ENCODE measurements around the gene KLHDC8A. TPM values are rescaled to one million over a fixed set of nuclear protein-coding genes. Genes with fewer than 3 reads are reported as not detected.
"Not testable (repeated sequence)": the region's sequence is repeated elsewhere in the genome, so short reads cannot be mapped to it uniquely, and the experiment has no call there.

Gene KLHDC8A
- total RNA-seq, 4 donors from 2014 or later: not detected

GRCh38 chr1:205301842-205302588 is 54.7 kb downstream of the KLHDC8A start:
- H3K4me3 ChIP-seq: no peak overlapping the region
- H3K4me1 ChIP-seq: no peaks in the 10 kb centered on the region
- peaks cover 0 to 5% of the 10 kb centered on the region in 2 donors for H3K36me3 ChIP-seq
- intact Hi-C loops (cut with DNase I; ENCODE audit: low total_unique reads): no loop called here
- no peak for ATAC-seq
- TF ChIP-seq POLR2A (IDR thresholded peaks at IDR 0.05) (no peak), CTCF (IDR thresholded peaks at IDR 0.05 in 4 of 5, conservative IDR thresholded peaks at IDR 0.05 in 1 of 5) (no peak)
- in situ Hi-C loops (cut with MboI; ENCODE audit: low sequenced_read_pairs in 4 of 4): no loop called here
- no peaks in the 10 kb centered on the region for H3K27me3 ChIP-seq
- H3K9me3 ChIP-seq: no peaks in the 10 kb centered on the region
- DNase-seq: no peak
- H3K27ac ChIP-seq: no peak overlapping the region

- H3K36me3 ChIP-seq: peaks cover 0 to 5% of the 10 kb centered on the region in 2 donors
- no peak for DNase-seq
- in situ Hi-C loops (cut with MboI; ENCODE audit: low sequenced_read_pairs in 4 of 4): no loop called here
Measured at GRCh38 chr1:205301205-205301821, 55.4 kb downstream of the KLHDC8A start.

GRCh38 chr1:205300149-205300548 is 56.6 kb downstream of the KLHDC8A start:
- in situ Hi-C loops (cut with MboI; ENCODE audit: low sequenced_read_pairs in 4 of 4): no loop called here
- DNase-seq: no peak
- Histone ChIP-seq H3K36me3 (peaks cover 0 to 5% of the 10 kb centered on the region in 2 donors), H3K27me3 (no peaks in the 10 kb centered on the region), H3K4me3 (no peak overlapping the region), H3K27ac (no peak overlapping the region), H3K4me1 (no peaks in the 10 kb centered on the region), H3K9me3 (no peaks in the 10 kb centered on the region)
- no peak for ATAC-seq
- intact Hi-C loops (cut with DNase I; ENCODE audit: low total_unique reads): no loop called here
- TF ChIP-seq POLR2A (IDR thresholded peaks at IDR 0.05): no peak
- TF ChIP-seq CTCF (IDR thresholded peaks at IDR 0.05 in 4 of 5, conservative IDR thresholded peaks at IDR 0.05 in 1 of 5): no peak

More at GRCh38 chr1:205301205-205301821, 55.4 kb downstream of the KLHDC8A start:
- no peaks in the 10 kb centered on the region for H3K9me3 ChIP-seq
- intact Hi-C loops (cut with DNase I; ENCODE audit: low total_unique reads): no loop called here
- TF ChIP-seq POLR2A (IDR thresholded peaks at IDR 0.05) (no peak), CTCF (IDR thresholded peaks at IDR 0.05 in 4 of 5, conservative IDR thresholded peaks at IDR 0.05 in 1 of 5) (no peak)
- no peak for ATAC-seq
- H3K4me3 ChIP-seq: no peak overlapping the region
- H3K4me1 ChIP-seq: no peaks in the 10 kb centered on the region
- H3K27me3 ChIP-seq: no peaks in the 10 kb centered on the region
- no peak overlapping the region for H3K27ac ChIP-seq

GRCh38 chr1:205298191-205298994 is 58.3 kb downstream of the KLHDC8A start:
- TF ChIP-seq POLR2A (IDR thresholded peaks at IDR 0.05): no peak
- no peak for TF ChIP-seq CTCF (IDR thresholded peaks at IDR 0.05 in 4 of 5, conservative IDR thresholded peaks at IDR 0.05 in 1 of 5)
- DNase-seq (no peak), ATAC-seq (no peak)
- no peaks in the 10 kb centered on the region for H3K9me3 ChIP-seq
- intact Hi-C loops (cut with DNase I; ENCODE audit: low total_unique reads) (no loop called here), in situ Hi-C loops (cut with MboI; ENCODE audit: low sequenced_read_pairs in 4 of 4) (no loop called here)
- H3K4me1 ChIP-seq: peaks cover 4 to 10% of the 10 kb centered on the region in 2 donors
- H3K36me3 ChIP-seq: no peaks in the 10 kb centered on the region
- H3K27me3 ChIP-seq: no peaks in the 10 kb centered on the region
- H3K4me3 ChIP-seq: no peak overlapping the region
- H3K27ac ChIP-seq: no peak overlapping the region

- H3K9me3 ChIP-seq; H3K4me1 ChIP-seq; H3K27ac ChIP-seq; H3K27me3 ChIP-seq; in situ Hi-C loops (cut with MboI; ENCODE audit: low sequenced_read_pairs in 4 of 4); H3K36me3 ChIP-seq; ATAC-seq; DNase-seq; H3K4me3 ChIP-seq; intact Hi-C loops (cut with DNase I; ENCODE audit: low total_unique reads): not testable (repeated sequence)
Measured at GRCh38 chr1:205297546-205298177, 59.1 kb downstream of the KLHDC8A start.

Measured in gastrocnemius medialis (tissue), 4 donors.